ENCODE measurements around the gene POLR2A.

- TF ChIP-seq YY1 (IDR thresholded peaks at IDR 0.05; ENCODE audit: insufficient read depth, insufficient replicate concordance, low read depth, low read length) (peak; percentile 90), HNF1B (CRISPR knock-in tag; IDR thresholded peaks at IDR 0.05) (peak; percentile 65; the same call in 1 of the 2 replicates), CEBPG (CRISPR knock-in tag; IDR thresholded peaks at IDR 0.05) (no peak), HNRNPL (IDR thresholded peaks at IDR 0.05; ENCODE audit: low read depth, low read length) (no peak), PCBP2 (optimal IDR thresholded peaks at IDR 0.05; ENCODE audit: low read depth, low read length, poor library complexity, severe bottlenecking) (no peak), CTCF (CRISPR knock-in tag; IDR thresholded peaks at IDR 0.05) (peak; percentile 52), POLR2A (IDR thresholded peaks at IDR 0.05; ENCODE audit: insufficient read depth in 1 of 2, low read depth in 2 of 2, low read length in 2 of 2) (peak in 1 of 2 experiments; percentile 47; a peak in 1 of 4 replicates), TBL1XR1 (IDR thresholded peaks at IDR 0.05; ENCODE audit: borderline replicate concordance, low read length, partially characterized antibody) (no peak), SRSF9 (IDR thresholded peaks at IDR 0.05; ENCODE audit: borderline replicate concordance, insufficient read depth, low read depth, low read length, poor library complexity, severe bottlenecking) (no peak), CHD4 (IDR thresholded peaks at IDR 0.05; ENCODE audit: borderline replicate concordance, low read length) (no peak), ZNF20 (CRISPR knock-in tag; IDR thresholded peaks at IDR 0.05) (no peak), EZH2 (conservative IDR thresholded peaks at IDR 0.05; ENCODE audit: low read depth, low read length) (no peak), SUZ12 (IDR thresholded peaks at IDR 0.05; ENCODE audit: low read depth, low read length) (no peak), HOXA7 (CRISPR knock-in tag; IDR thresholded peaks at IDR 0.05) (no peak)
Measured at GRCh38 chr17:7483255-7484066, 705 bp upstream of the POLR2A start.

Data from HepG2 (cell line).